ENCODE measurements around the gene NPNT.
"Not testable (repeated sequence)": the region's sequence is repeated elsewhere in the genome, so short reads cannot be mapped to it uniquely, and the experiment has no call there.

Gene NPNT

GRCh38 chr4:105894660-105895582, at the start of gene NPNT:
NPNT (plus strand) TSS chr4:105895471; CDS start chr4:105895653, 182 bp downstream.
- no peak for DNase-seq (ENCODE audit: low read depth)

DNA sequence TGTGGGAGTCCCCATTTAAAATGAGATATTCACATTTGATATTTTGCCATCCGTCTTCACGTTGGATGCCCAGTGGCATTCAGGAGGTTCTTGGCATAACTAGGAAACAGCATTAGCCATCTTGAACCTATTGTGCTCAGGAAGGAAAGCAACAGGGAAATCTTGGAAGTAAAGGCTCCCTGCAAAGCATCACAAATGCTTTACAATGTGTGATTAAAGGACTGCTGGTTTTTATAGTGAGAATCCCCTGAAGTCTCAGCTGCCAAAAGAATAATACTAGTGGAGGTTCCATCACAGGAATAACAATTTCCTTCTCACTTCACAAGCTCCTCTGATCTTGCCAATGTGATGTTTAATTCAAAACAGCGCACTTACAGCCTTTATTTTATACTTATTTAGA, 49.7 kb upstream of the NPNT start:
- DNase-seq (ENCODE audit: low read depth): no peak

- DNase-seq (ENCODE audit: low read depth): not testable (repeated sequence)
These were observed 46.9 kb upstream of the NPNT start for GRCh38 chr4:105848359-105848758.

DNA sequence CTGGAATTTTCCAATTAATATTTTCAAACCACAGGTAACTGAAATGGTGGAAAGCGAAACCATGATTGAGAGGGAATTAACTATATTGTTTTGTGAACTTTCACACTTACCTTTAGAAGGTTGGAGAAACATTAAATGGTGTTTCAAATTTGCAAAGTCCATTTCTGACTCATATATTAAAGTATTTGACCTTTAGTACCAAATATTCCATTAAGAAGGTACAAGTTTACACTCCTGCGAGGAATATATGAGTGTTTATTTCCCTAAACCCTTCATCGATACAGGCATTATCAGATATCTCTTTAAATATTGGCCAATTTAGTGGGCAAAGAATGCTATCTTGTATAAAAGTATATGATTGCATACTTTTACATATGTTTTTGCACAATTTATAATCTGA, 44.1 kb upstream of the NPNT start:
- DNase-seq (ENCODE audit: low read depth): no peak

DNA sequence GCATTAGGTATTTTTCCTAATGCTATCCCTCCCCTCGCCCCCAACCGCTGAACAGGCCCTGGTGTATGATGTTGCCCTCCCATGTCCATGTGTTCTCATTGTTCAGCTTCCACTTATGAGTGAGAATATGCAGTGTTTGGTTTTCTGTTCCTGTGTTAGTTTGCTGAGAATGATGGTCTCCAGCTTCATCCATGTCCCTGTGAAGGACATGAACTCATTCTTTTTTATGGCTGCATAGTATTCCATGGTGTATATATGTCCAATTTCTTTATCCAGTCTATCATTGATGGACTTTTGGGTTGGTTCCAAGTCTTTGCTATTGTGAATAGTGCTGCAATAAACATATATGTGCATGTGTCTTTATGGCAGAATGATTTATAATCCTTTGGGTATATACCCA, 43.0 kb upstream of the NPNT start:
- not testable (repeated sequence) for DNase-seq (ENCODE audit: low read depth)

DNA sequence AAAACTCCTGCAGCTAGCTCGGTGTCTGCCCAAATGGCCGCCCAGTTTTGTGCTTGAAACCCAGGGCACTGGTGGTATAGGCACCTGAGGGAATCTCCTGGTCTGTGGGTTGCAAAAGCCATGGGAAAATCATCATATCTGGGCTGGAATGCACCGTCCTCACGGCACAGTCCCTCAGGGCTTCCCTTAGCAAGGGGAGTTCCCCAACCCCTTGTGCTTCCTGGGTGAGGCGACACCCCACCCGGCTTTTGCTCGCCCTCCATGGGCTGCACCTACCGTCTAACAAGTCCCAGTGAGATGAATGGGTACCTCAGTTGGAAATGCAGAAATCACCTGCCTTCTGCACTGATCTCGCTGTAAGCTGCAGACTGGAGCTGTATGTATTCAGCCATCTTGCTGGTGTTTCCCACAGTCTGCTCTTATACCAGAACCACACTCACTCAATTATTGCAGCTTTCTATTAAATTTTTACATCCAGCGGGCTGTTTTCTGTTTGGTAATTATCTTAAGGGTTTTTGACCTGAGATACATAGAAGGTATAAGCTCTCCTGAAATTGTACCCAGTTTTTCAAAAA, 36.7 kb upstream of the NPNT start:
- no peak for DNase-seq (ENCODE audit: low read depth)

- DNase-seq (ENCODE audit: low read depth): no peak
These were observed 36.0 kb upstream of the NPNT start for GRCh38 chr4:105859233-105859632.

DNA sequence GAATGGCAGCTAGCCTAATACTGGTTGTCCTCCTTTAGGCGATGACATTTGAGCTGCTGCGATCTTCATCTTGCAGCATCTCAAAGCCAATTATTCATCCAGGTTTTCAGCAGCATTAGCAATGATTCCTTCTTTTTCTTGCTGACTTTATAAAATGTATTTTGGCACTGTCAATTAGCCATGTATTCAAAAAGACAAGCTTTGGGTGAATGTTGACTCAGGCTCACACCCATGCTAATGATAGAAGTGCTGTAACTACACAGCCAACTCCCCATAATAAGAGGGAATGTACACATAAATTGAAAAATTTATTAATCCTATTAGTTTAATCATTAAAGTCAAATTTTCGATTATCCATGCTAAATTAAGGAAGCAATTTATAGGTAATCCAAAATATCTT, 24.3 kb upstream of the NPNT start:
- no peak for DNase-seq (ENCODE audit: low read depth)

DNA sequence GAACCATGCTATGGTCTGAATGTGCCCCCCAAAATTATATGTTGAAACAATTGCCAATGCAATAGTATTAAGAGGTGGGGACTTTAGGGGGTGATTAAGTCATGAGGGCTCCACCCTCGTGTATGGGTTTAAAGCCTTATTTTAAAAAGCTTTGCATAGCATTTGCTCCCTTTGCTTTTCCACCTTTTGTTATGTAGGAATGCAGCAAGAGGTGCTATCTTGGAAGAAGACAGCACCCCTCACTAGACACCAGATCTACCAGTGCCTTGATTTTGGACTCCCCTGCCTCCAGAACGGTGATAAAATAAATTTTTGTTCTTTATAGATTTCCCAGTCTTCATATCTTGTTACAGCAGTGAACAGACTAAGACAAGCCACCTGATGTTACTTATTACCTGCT, 23.3 kb upstream of the NPNT start:
- DNase-seq (ENCODE audit: low read depth): no peak

DNA sequence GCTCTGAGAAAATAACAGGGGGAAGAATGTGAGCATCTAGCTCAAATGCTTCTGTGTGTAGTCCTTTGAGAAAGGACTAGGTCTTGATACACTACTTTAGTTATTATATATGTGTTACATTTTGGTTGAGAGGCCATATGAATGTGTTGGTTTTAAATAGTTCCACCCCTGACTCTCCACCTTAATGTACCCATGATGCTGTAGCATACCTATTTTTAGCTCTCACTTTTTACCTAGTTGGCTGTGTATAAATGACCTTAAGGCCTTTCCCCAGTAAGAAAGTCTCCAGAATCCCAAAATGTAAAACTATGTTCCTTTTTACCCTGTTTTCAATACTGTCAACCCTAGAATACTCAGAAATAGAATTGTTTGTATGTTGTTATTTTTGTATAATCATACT, 20.0 kb upstream of the NPNT start:
- no peak for DNase-seq (ENCODE audit: low read depth)

DNA sequence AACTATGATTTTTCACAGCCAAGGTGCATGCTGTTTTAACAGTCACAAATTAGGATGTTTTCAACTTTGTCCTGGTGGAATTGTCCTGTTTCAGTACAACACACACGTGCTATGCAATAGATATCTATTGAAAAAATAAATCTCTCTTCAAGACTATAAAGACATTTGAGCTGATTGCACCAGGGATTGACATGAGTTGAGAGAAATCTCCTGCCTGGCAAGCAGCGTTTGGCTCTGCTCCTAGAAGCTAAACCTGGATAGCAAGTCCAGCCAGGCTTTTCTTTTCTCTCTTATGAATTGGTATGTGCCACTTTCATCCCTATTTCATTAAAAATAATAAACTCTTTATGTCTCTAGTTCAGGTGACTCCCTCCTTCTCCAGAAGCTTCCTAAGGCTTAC, 16.6 kb upstream of the NPNT start:
- DNase-seq (ENCODE audit: low read depth): no peak

DNA sequence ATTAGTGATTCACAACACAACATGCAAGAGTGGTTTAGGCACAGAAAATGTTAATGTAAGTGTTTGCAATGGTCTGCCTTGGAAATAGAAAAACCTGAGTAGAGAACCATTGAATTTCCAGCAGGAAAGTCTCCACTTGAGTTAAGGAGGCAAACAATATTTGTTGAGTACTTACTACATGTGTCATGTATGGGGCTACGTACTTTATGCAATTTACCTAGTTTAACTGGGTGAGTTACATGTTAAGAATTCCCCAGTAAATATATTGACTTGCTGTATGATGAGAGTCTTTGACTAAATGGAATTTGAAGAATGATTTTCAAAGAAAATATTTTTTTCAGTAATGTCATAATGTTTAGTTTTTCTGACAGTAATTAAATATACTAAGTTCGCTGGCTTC, 7.8 kb upstream of the NPNT start:
- DNase-seq (ENCODE audit: low read depth): no peak

- no peak for DNase-seq (ENCODE audit: low read depth)
These were observed 551 bp downstream of the NPNT start for GRCh38 chr4:105895583-105896460.

- no peak for DNase-seq (ENCODE audit: low read depth)
These were observed 1.2 kb downstream of the NPNT start for GRCh38 chr4:105896461-105896942.

- DNase-seq (ENCODE audit: low read depth): no peak
These were observed 1.9 kb downstream of the NPNT start for GRCh38 chr4:105896984-105897775.

DNA sequence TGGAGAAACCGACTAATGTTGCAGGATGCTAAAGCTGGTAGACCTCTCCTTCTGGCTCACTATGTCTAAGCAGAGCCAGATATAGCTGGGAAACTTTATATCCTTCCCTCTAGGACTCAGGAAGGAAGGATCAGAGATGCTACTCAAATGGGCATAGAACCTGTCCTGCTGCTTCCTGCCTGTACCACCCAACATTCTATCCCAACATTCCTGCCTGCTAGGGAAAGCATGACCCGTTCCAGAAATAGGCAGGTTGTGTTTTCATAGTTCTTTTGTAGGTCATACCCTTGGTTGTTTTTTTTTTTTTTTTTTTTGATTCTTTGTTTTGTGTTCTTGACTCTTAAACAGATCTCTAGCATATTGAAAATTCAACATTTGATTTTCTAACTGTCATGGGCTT, 5.3 kb downstream of the NPNT start:
- no peak for DNase-seq (ENCODE audit: low read depth)

- DNase-seq (ENCODE audit: low read depth): no peak
These were observed 7.4 kb downstream of the NPNT start for GRCh38 chr4:105902550-105903262.

- no peak for DNase-seq (ENCODE audit: low read depth)
These were observed 14.6 kb downstream of the NPNT start for GRCh38 chr4:105909787-105910281.

DNA sequence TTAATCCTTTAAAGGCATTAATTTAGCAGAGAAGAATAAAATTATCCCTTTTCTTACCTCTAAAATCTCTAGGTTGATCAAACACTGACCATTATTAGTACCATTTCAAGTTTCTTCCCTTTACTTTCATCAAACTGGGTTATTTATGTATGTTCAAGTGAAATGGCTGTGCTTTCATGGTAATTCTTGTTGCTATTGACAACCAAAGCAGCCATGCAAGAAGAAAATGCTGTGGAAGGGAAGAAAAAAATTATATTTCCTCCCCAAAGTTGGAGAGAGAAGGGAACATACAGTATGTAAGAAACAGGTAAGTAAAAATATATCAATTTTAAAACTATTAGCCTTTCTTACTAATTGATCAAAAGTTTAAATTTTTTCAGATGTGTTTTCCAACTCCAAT, 16.2 kb downstream of the NPNT start:
- no peak for DNase-seq (ENCODE audit: low read depth)

GRCh38 chr4:105912633-105913032, 17.4 kb downstream of the NPNT start:
- DNase-seq (ENCODE audit: low read depth): no peak

DNA sequence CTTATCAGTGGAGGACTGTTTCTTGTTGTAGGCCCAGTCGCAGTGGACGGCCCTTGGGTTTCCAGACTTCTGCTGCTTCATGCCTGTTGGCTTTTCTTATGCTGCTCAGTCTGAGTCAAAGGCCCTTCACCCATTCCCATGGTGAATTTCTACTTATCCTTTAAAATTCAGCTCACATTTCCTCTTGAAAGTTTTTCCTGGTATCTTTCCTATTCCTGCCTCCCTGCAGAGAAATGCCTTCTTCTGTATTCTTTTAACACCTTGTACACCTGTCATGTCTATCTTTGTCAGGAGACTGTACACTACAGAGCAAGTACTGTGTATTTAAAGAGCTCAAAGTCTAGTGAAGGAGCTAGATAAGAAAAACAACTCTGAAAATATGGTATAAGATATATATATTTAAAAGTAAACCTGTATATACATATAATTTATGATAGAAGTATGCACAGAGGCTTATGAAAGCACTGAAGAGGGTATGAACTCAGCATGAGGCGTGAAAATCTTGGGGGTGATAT, 22.0 kb downstream of the NPNT start:
- no peak for DNase-seq (ENCODE audit: low read depth)

All from stimulated activated CD8-positive, alpha-beta memory T cell treated with anti-CD3 and anti-CD28 coated beads, Interleukin-15, amount 100 ng/mL, for 1 hour (primary cell).